K562 (cell line): ENCODE measurements around the gene PGAP2. TPM values are rescaled to one million over a fixed set of nuclear protein-coding genes. Genes with fewer than 3 reads are reported as not detected.
A peak's percentile ranks its signal among the peaks of the same experiment; 100 is the strongest.

Source experiments
- ARHGAP35 ChIP-seq: fragments of 450-650 bp; IDR thresholded peaks from 2 replicates; pipeline ENCODE4 v1.6.1; 2018; ENCODE audit not compliant: partially characterized antibody
- CBX5 ChIP-seq: IDR thresholded peaks from 2 replicates; pipeline ENCODE4 v1.6.1; 2014; ENCODE audit warnings: low read depth, borderline replicate concordance
- COPS2 ChIP-seq: fragments of 450-650 bp; conservative IDR thresholded peaks from 2 replicates; pipeline ENCODE4 v1.6.1; 2016; ENCODE audit warnings: mild to moderate bottlenecking, moderate library complexity
- CSDE1 ChIP-seq, 2 experiments: fragments of 450-650 bp; IDR thresholded peaks; 2 replicates each; pipeline ENCODE4 v1.6.1; 2016; ENCODE audit warnings: mild to moderate bottlenecking in 1 of 2
- ETV5 ChIP-seq: sonication (generic); formaldehyde crosslinking; IDR thresholded peaks from 2 replicates; pipeline ENCODE4 v1.4.0; 2020; ENCODE audit warnings: low read depth, mild to moderate bottlenecking, missing genetic modification reagents
- EZH2 ChIP-seq: IDR thresholded peaks from 2 replicates; pipeline ENCODE4 v1.6.1; 2012; ENCODE audit warnings: low read depth, mild to moderate bottlenecking, inconsistent platforms, low read length, borderline replicate concordance
- HMBOX1 ChIP-seq: sonication (generic); IDR thresholded peaks from 2 replicates; pipeline ENCODE4 v1.6.1; 2016
- HOXB6 ChIP-seq: fragments of 250-450 bp; sonication (Bioruptor Pico); IDR thresholded peaks from 2 replicates; pipeline ENCODE4 v1.5.1; 2022; ENCODE audit warnings: mild to moderate bottlenecking, borderline replicate concordance
- NFXL1 ChIP-seq: fragments of 450-650 bp; formaldehyde crosslinking; IDR thresholded peaks from 2 replicates; pipeline ENCODE4 v1.4.0; 2021; ENCODE audit warnings: mild to moderate bottlenecking
- PHF20 ChIP-seq: fragments of 450-650 bp; IDR thresholded peaks from 2 replicates; pipeline ENCODE4 v1.6.1; 2018; ENCODE audit not compliant: partially characterized antibody
- RBFOX2 ChIP-seq: fragments of 200-400 bp; formaldehyde crosslinking; IDR thresholded peaks from 2 replicates; pipeline ENCODE4 v1.6.1; 2017; ENCODE audit warnings: low read depth, mild to moderate bottlenecking, low read length, moderate library complexity
- SMAD4 ChIP-seq: fragments of 250-450 bp; sonication (Bioruptor Pico); conservative IDR thresholded peaks from 2 replicates; pipeline ENCODE4 v1.8.0; 2021; ENCODE audit warnings: inconsistent platforms, mild to moderate bottlenecking, moderate library complexity
- SP1 ChIP-seq: sonication (generic); formaldehyde crosslinking; IDR thresholded peaks from 2 replicates; pipeline ENCODE4 v1.8.1; 2022; ENCODE audit warnings: mild to moderate bottlenecking, missing genetic modification reagents
- YBX1 ChIP-seq: fragments of 450-650 bp; IDR thresholded peaks from 2 replicates; pipeline ENCODE4 v1.7.1; 2016; ENCODE audit warnings: mild to moderate bottlenecking
- ZBTB17 ChIP-seq: fragments of 450-650 bp; formaldehyde crosslinking; IDR thresholded peaks from 2 replicates; pipeline ENCODE4 v1.4.0; 2020; ENCODE audit warnings: mild to moderate bottlenecking
- ZNF274 ChIP-seq: IDR thresholded peaks from 2 replicates; pipeline ENCODE4 v1.6.1; 2011; ENCODE audit warnings: low read depth, mild to moderate bottlenecking, low read length, moderate library complexity, borderline replicate concordance
- ZNF324 ChIP-seq: fragments of 250-450 bp; sonication (Bioruptor Pico); IDR thresholded peaks from 2 replicates; pipeline ENCODE4 v1.4.0; 2020; ENCODE audit warnings: mild to moderate bottlenecking
- ZNF398 ChIP-seq: fragments of 250-450 bp; sonication (Bioruptor Pico); IDR thresholded peaks from 2 replicates; pipeline ENCODE4 v1.8.0; 2021; ENCODE audit warnings: moderate library complexity, mild to moderate bottlenecking, inconsistent platforms
- ZNF445 ChIP-seq: fragments of 250-450 bp; sonication (Bioruptor Pico); IDR thresholded peaks from 2 replicates; pipeline ENCODE4 v1.4.0; 2020; ENCODE audit warnings: low read depth, mild to moderate bottlenecking, moderate library complexity
- ZNF507 ChIP-seq: conservative IDR thresholded peaks from 2 replicates; pipeline ENCODE4 v1.6.1; 2017; ENCODE audit warnings: missing genetic modification characterization, missing compliant biosample characterization
- polyA plus RNA-seq, 8 experiments: library from polyadenylated mRNA; depleted of rRNA in 4 of 8; stranded (reverse) in 5 of 8; unstranded in 3 of 8; fragments of >200 nt; fragmentation: Nextera tagmentation in 2 of 8; fragmentation: Illumina TruSeq in 1 of 8; extraction: Ambion mirVana in 2 of 8; extraction: Trizol in 1 of 8; gene quantifications; 2 replicates each; pipeline versions ENCODE4 v1.2.1 to v1.2.3, GENCODE V29; 2011 to 2014; ENCODE audit warnings: inconsistent platforms in 1 of 8, missing spikeins in 1 of 8
- total RNA-seq, 7 experiments: library from RNA; depleted of rRNA in 6 of 7; stranded (reverse); fragments of >200 nt in 6 of 7; fragmentation: Illumina TruSeq in 2 of 7; extraction: Trizol in 2 of 7; gene quantifications; 2 replicates each; pipeline versions ENCODE4 v1.2.1 to v1.2.3, GENCODE V29; 2011 to 2021; ENCODE audit warnings: low replicate concordance in 1 of 7
- TF ChIP-seq, protein P1 (sequence below): sonication (generic); formaldehyde crosslinking; IDR thresholded peaks from 2 replicates; pipeline ENCODE4 v1.8.0; 2022; ENCODE audit warnings: missing genetic modification reagents, mild to moderate bottlenecking, borderline replicate concordance
- TF ChIP-seq, protein P2 (sequence below): IDR thresholded peaks from 3 replicates; pipeline ENCODE4 v1.6.1; 2011; ENCODE audit warnings: borderline replicate concordance, mild to moderate bottlenecking; ENCODE audit not compliant: insufficient read length, insufficient read depth
- TF ChIP-seq, protein P3 (sequence below): sonication (generic); formaldehyde crosslinking; IDR thresholded peaks from 2 replicates; pipeline ENCODE4 v1.8.0; 2022; ENCODE audit warnings: missing genetic modification reagents, mild to moderate bottlenecking, moderate library complexity, borderline replicate concordance
- TF ChIP-seq, protein P4 (sequence below): sonication (generic); formaldehyde crosslinking; IDR thresholded peaks from 2 replicates; pipeline ENCODE4 v1.8.1; 2023; ENCODE audit warnings: mild to moderate bottlenecking, missing genetic modification reagents

The PGAP2 gene
- total and polyA plus RNA-seq, 9 of the 15 experiments (the other 6 are each of a cell fraction or from before 2014, with no cell fraction given), result 17.9 to 47.2 (median 33.7) TPM

DNA sequence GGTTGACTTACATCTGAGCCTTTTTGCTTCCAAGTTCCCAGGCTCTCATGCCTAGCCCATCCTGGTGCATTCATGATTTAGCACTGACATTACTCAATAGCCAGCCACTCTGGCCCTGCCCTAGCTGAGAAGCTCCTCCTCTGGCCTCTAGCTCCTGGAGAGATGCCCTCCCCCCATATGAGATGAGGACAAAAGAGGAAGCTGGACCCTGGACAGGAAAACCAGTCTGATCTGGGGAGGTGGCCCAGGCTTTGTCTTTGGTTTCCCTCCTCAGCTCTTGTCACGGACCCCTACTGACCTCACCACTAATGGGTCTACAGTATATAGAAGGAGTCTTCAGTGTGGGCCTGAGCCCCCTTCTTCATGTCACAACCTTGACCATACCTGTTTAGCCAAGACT lies 29.4 kb downstream of the PGAP2 start (continued):
- TF ChIP-seq ARHGAP35 (no peak), ZNF398 (CRISPR knock-in tag) (no peak), ZNF274 (no peak), HOXB6 (CRISPR knock-in tag) (no peak), HMBOX1 (0 out of 2 replicates have a peak, but pooled peaks have one; percentile 44), ZNF445 (CRISPR knock-in tag) (no peak), YBX1 (no peak), ETV5 (CRISPR knock-in tag) (peak; percentile 31; the same call in 1 of the 2 replicates), SMAD4 (CRISPR knock-in tag) (no peak), NFXL1 (CRISPR knock-in tag) (no peak), RBFOX2 (0 out of 2 replicates have a peak, but pooled peaks have one; percentile 41), CSDE1 (IDR thresholded peaks at IDR 0.05) (no peak), EZH2 (no peak), COPS2 (no peak), CBX5 (no peak), PHF20 (no peak), SP1 (CRISPR knock-in tag) (peak; percentile 34), ZBTB17 (CRISPR knock-in tag) (no peak), ZNF324 (CRISPR knock-in tag) (no peak), ZNF507 (tag) (no peak)
- TF ChIP-seq, protein P1, sequence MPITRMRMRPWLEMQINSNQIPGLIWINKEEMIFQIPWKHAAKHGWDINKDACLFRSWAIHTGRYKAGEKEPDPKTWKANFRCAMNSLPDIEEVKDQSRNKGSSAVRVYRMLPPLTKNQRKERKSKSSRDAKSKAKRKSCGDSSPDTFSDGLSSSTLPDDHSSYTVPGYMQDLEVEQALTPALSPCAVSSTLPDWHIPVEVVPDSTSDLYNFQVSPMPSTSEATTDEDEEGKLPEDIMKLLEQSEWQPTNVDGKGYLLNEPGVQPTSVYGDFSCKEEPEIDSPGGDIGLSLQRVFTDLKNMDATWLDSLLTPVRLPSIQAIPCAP (CRISPR knock-in tag), result no peak
- TF ChIP-seq, protein P2, sequence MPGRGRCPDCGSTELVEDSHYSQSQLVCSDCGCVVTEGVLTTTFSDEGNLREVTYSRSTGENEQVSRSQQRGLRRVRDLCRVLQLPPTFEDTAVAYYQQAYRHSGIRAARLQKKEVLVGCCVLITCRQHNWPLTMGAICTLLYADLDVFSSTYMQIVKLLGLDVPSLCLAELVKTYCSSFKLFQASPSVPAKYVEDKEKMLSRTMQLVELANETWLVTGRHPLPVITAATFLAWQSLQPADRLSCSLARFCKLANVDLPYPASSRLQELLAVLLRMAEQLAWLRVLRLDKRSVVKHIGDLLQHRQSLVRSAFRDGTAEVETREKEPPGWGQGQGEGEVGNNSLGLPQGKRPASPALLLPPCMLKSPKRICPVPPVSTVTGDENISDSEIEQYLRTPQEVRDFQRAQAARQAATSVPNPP, result no peak
- TF ChIP-seq, protein P3, sequence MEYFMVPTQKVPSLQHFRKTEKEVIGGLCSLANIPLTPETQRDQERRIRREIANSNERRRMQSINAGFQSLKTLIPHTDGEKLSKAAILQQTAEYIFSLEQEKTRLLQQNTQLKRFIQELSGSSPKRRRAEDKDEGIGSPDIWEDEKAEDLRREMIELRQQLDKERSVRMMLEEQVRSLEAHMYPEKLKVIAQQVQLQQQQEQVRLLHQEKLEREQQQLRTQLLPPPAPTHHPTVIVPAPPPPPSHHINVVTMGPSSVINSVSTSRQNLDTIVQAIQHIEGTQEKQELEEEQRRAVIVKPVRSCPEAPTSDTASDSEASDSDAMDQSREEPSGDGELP (CRISPR knock-in tag), result no peak
- TF ChIP-seq, protein P4, sequence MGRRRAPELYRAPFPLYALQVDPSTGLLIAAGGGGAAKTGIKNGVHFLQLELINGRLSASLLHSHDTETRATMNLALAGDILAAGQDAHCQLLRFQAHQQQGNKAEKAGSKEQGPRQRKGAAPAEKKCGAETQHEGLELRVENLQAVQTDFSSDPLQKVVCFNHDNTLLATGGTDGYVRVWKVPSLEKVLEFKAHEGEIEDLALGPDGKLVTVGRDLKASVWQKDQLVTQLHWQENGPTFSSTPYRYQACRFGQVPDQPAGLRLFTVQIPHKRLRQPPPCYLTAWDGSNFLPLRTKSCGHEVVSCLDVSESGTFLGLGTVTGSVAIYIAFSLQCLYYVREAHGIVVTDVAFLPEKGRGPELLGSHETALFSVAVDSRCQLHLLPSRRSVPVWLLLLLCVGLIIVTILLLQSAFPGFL (CRISPR knock-in tag), result no peak
